IMR-90 (cell line): Measurements from ENCODE around the gene EPB41L4A. TPM values are rescaled to one million over a fixed set of nuclear protein-coding genes. Genes with fewer than 3 reads are reported as not detected.

ENCODE experiments used
- ATAC-seq: fragments of 200-7000 bp; cut with Tn5 transposase; 2 replicates; pipeline ENCODE4 v1.9.1; 2020; ENCODE audit warnings: low read depth, mild to moderate bottlenecking, moderate library complexity
- BruUV-seq: library from RNA; stranded (reverse); fragments of 400-500 nt; replicated peaks from 2 replicates; lab custom pipeline; 2021; lab: Mats Ljungman, UMichigan
- CTCF ChIA-PET: fragments of 300-600 bp; formaldehyde crosslinking; extraction: SDS; loops from one replicate; lab custom pipeline; 2021; ENCODE audit warnings: antibody characterized with exemption; lab: Yijun Ruan, JAX
- POLR2A ChIA-PET: fragments of 300-600 bp; sonication (Branson Sonifier 250); formaldehyde crosslinking; loops from one replicate; lab custom pipeline; 2022; ENCODE audit warnings: antibody characterized with exemption; ENCODE audit not compliant: unreplicated experiment; lab: Charles Lee
- DNase-seq: peaks from one replicate; pipeline ENCODE4 v3.0.0; 2013
- H2AFZ ChIP-seq: replicated peaks from 2 replicates; pipeline ENCODE3; 2013; ENCODE audit warnings: low read length, mild to moderate bottlenecking; ENCODE audit not compliant: poor library complexity
- H2AK5ac ChIP-seq: 2 replicates; pipeline ENCODE4 v1.6.1; 2013; ENCODE audit warnings: low read depth, low read length, inconsistent platforms
- H2AK9ac ChIP-seq: replicated peaks from 2 replicates; pipeline ENCODE3; 2013; ENCODE audit warnings: mild to moderate bottlenecking, low read depth, low read length, moderate library complexity; ENCODE audit not compliant: poor library complexity
- H2BK120ac ChIP-seq: 2 replicates; pipeline ENCODE4 v1.6.1; 2013; ENCODE audit warnings: low read depth, low read length, inconsistent platforms
- H2BK15ac ChIP-seq: 3 replicates; pipeline ENCODE4 v1.6.1; 2013; ENCODE audit warnings: low read depth, low read length, inconsistent platforms
- H2BK20ac ChIP-seq: 2 replicates; pipeline ENCODE4 v1.6.1; 2013; ENCODE audit warnings: low read depth, mild to moderate bottlenecking, inconsistent platforms, low read length, moderate library complexity
- H2BK5ac ChIP-seq: 2 replicates; pipeline ENCODE4 v1.6.1; 2013; ENCODE audit warnings: mild to moderate bottlenecking, low read depth, low read length, inconsistent platforms; ENCODE audit not compliant: poor library complexity, severe bottlenecking
- H3K14ac ChIP-seq: replicated peaks from 2 replicates; pipeline ENCODE4 v1.6.1; 2013; ENCODE audit warnings: low read depth, low read length, inconsistent platforms
- H3K18ac ChIP-seq: 2 replicates; pipeline ENCODE4 v1.6.1; 2013; ENCODE audit warnings: low read depth, low read length, control low read depth
- H3K23ac ChIP-seq: 2 replicates; pipeline ENCODE4 v1.6.1; 2013; ENCODE audit warnings: low read depth, low read length, inconsistent platforms
- H3K27ac ChIP-seq: 2 replicates; pipeline ENCODE4 v1.5.1; 2013; ENCODE audit warnings: mild to moderate bottlenecking, control low read depth, low read length; ENCODE audit not compliant: insufficient read depth
- H3K27me3 ChIP-seq: 2 replicates; pipeline ENCODE4 v1.6.1; 2013; ENCODE audit warnings: low read length; ENCODE audit not compliant: control insufficient read depth, insufficient read depth
- H3K36me3 ChIP-seq: 2 replicates; pipeline ENCODE4 v1.6.1; 2013; ENCODE audit warnings: low read length, mixed read lengths; ENCODE audit not compliant: control insufficient read depth, insufficient read depth
- H3K4ac ChIP-seq: 2 replicates; pipeline ENCODE4 v1.6.1; 2013; ENCODE audit warnings: low read depth, low read length, inconsistent platforms
- H3K4me1 ChIP-seq: 2 replicates; pipeline ENCODE4 v1.6.1; 2013; ENCODE audit warnings: low read length, mixed read lengths; ENCODE audit not compliant: control insufficient read depth, insufficient read depth
- H3K4me2 ChIP-seq: 2 replicates; pipeline ENCODE4 v1.6.1; 2013; ENCODE audit warnings: low read depth, mild to moderate bottlenecking, control low read depth, low read length, moderate library complexity
- H3K4me3 ChIP-seq: 2 replicates; pipeline ENCODE4 v1.5.1; 2013; ENCODE audit warnings: low read depth, mild to moderate bottlenecking, control low read depth, low read length, moderate library complexity; ENCODE audit not compliant: insufficient read depth
- H3K56ac ChIP-seq: 2 replicates; pipeline ENCODE4 v1.6.1; 2013; ENCODE audit warnings: low read length, inconsistent platforms; ENCODE audit not compliant: insufficient read depth; ENCODE audit errors: extremely low read depth
- H3K79me1 ChIP-seq, 2 experiments: 2 replicates each; pipeline ENCODE4 v1.6.1; 2013; ENCODE audit warnings: low read length in 2 of 2, inconsistent platforms in 1 of 2, low read depth in 1 of 2
- H3K9ac ChIP-seq: 2 replicates; pipeline ENCODE4 v1.6.1; 2013; ENCODE audit warnings: low read depth, low read length, control low read depth
- H3K9me1 ChIP-seq: 2 replicates; pipeline ENCODE4 v1.6.1; 2013; ENCODE audit warnings: low read length, inconsistent platforms; ENCODE audit not compliant: insufficient read depth
- H3K9me3 ChIP-seq: 2 replicates; pipeline ENCODE4 v1.6.1; 2013; ENCODE audit warnings: low read length; ENCODE audit not compliant: control insufficient read depth, insufficient read depth
- H4K20me1 ChIP-seq: 2 replicates; pipeline ENCODE4 v1.6.1; 2013; ENCODE audit warnings: low read length, inconsistent platforms; ENCODE audit not compliant: insufficient read depth
- H4K5ac ChIP-seq: 2 replicates; pipeline ENCODE4 v1.6.1; 2013; ENCODE audit warnings: mild to moderate bottlenecking, low read depth, low read length, control low read depth
- H4K8ac ChIP-seq, 2 experiments: 2 replicates each; pipeline ENCODE4 v1.6.1; 2013; ENCODE audit warnings: low read depth in 2 of 2, low read length in 2 of 2, control low read depth in 1 of 2, inconsistent platforms in 1 of 2
- H4K91ac ChIP-seq: 2 replicates; pipeline ENCODE4 v1.6.1; 2013; ENCODE audit warnings: low read depth, low read length, inconsistent platforms; ENCODE audit not compliant: insufficient read depth
- BHLHE40 ChIP-seq: fragments of 150-350 bp; IDR thresholded peaks from 2 replicates; pipeline ENCODE4 v1.6.1; 2016; ENCODE audit warnings: mild to moderate bottlenecking, low read depth, low read length
- CEBPB ChIP-seq: IDR thresholded peaks from 2 replicates; pipeline ENCODE4 v1.6.1; 2012; ENCODE audit warnings: low read depth, low read length, improper control_type of control experiment
- CHD1 ChIP-seq: IDR thresholded peaks from 2 replicates; pipeline ENCODE4 v1.6.1; 2012; ENCODE audit warnings: low read depth, low read length, improper control_type of control experiment
- CTCF ChIP-seq: conservative IDR thresholded peaks from 2 replicates; pipeline ENCODE4 v1.5.1; 2012; ENCODE audit warnings: mild to moderate bottlenecking, low read depth, low read length, improper control_type of control experiment
- ELK1 ChIP-seq: fragments of 150-350 bp; IDR thresholded peaks from 2 replicates; pipeline ENCODE4 v1.6.1; 2016; ENCODE audit warnings: low read depth, mild to moderate bottlenecking, low read length, moderate library complexity, borderline replicate concordance
- FOS ChIP-seq: fragments of 150-350 bp; IDR thresholded peaks from 2 replicates; pipeline ENCODE4 v1.6.1; 2016; ENCODE audit warnings: low read depth, low read length
- MAZ ChIP-seq: IDR thresholded peaks from 2 replicates; pipeline ENCODE4 v1.6.1; 2012; ENCODE audit warnings: low read depth, mild to moderate bottlenecking, low read length, improper control_type of control experiment, moderate library complexity, borderline replicate concordance
- MXI1 ChIP-seq: IDR thresholded peaks from 2 replicates; pipeline ENCODE4 v1.6.1; 2012; ENCODE audit warnings: low read depth, mild to moderate bottlenecking, low read length, moderate library complexity, borderline replicate concordance
- NFE2L2 ChIP-seq: fragments of 150-350 bp; IDR thresholded peaks from 2 replicates; pipeline ENCODE4 v1.6.1; 2016; ENCODE audit warnings: low read depth, mild to moderate bottlenecking, low read length
- POLR2A ChIP-seq: IDR thresholded peaks from 2 replicates; pipeline ENCODE4 v1.6.1; 2012; ENCODE audit warnings: mild to moderate bottlenecking, low read depth, low read length
- RAD21 ChIP-seq: IDR thresholded peaks from 2 replicates; pipeline ENCODE4 v1.6.1; 2012; ENCODE audit warnings: low read length, improper control_type of control experiment
- RCOR1 ChIP-seq: IDR thresholded peaks from 2 replicates; pipeline ENCODE4 v1.6.1; 2012; ENCODE audit warnings: mild to moderate bottlenecking, low read length, improper control_type of control experiment; ENCODE audit not compliant: insufficient replicate concordance
- RFX5 ChIP-seq: IDR thresholded peaks from 2 replicates; pipeline ENCODE4 v1.8.0; 2012; ENCODE audit warnings: low read depth, mild to moderate bottlenecking, low read length, moderate library complexity
- SMC3 ChIP-seq: fragments of 150-350 bp; IDR thresholded peaks from 2 replicates; pipeline ENCODE4 v1.6.1; 2016; ENCODE audit warnings: low read depth, mild to moderate bottlenecking, antibody characterized with exemption, low read length, moderate library complexity
- USF2 ChIP-seq: fragments of 150-350 bp; IDR thresholded peaks from 2 replicates; pipeline ENCODE4 v1.6.1; 2017; ENCODE audit warnings: mild to moderate bottlenecking, antibody characterized with exemption, low read length, low read depth
- WGBS, 2 experiments: methylation state at CpG; one replicate each; pipeline versions ENCODE4 v1.1.5 to v1.1.7; 2013; ENCODE audit warnings: missing lambda C conversion rate in 2 of 2; ENCODE audit not compliant: insufficient read length in 1 of 2; ENCODE audit errors: extremely low coverage in 2 of 2; 5-methylcytosine and 5-hydroxymethylcytosine counted together
- dilution Hi-C: fragments of 300-500 bp; cut with HindIII; formaldehyde crosslinking; loops from one replicate; pipeline ENCODE4 v1.14.3; 2018; ENCODE audit warnings: low sequenced_read_pairs; ENCODE audit not compliant: unreplicated experiment
- in situ Hi-C: fragments of 300-500 bp; cut with MboI; formaldehyde crosslinking; loops from 3 replicates; pipeline ENCODE4 v1.14.3; 2019; ENCODE audit warnings: low sequenced_read_pairs, inconsistent platforms, mixed read lengths
- intact Hi-C: fragments of 100-400 bp; cut with micrococcal nuclease; formaldehyde crosslinking; loops from 2 replicates; pipeline ENCODE4 v1.10.0; 2022
- polyA plus RNA-seq, 3 experiments: library from polyadenylated mRNA; depleted of rRNA; stranded (reverse); fragments of >200 nt; gene quantifications; 2 replicates each; pipeline ENCODE4 v1.2.3, GENCODE V29; 2012; ENCODE audit warnings: low replicate concordance in 1 of 3
- total RNA-seq: library from RNA; depleted of rRNA; stranded (reverse); fragments of >200 nt; gene quantifications from 2 replicates; pipeline ENCODE4 v1.2.3, GENCODE V29; 2012

The EPB41L4A gene
- total and polyA plus RNA-seq, 2 of the 4 experiments (the other 2 are of a cell fraction): under 0.01 to 0.02 TPM

- CTCF ChIA-PET: no interaction called here
- BruUV-seq: no TSS peak
- dilution Hi-C loops: no loop called here
Observed at GRCh38 chr5:112308608-112309007, 110.5 kb downstream of the EPB41L4A start.

More at GRCh38 chr5:112308608-112309007, 110.5 kb downstream of the EPB41L4A start:
- Histone ChIP-seq H2BK20ac (no peak overlapping the region), H3K9me3 (no peaks in the 10 kb centered on the region), H3K9me1 (no peaks in the 10 kb centered on the region), H3K4me2 (no peak overlapping the region), H4K91ac (no peak overlapping the region), H4K5ac (no peak overlapping the region), H3K4ac (no peak overlapping the region), H3K36me3 (no peaks in the 10 kb centered on the region), H2BK5ac (no peak overlapping the region), H2BK15ac (no peak overlapping the region), H3K14ac (no peak overlapping the region), H3K27me3 (no peaks in the 10 kb centered on the region), H2AK9ac (no peak overlapping the region), H4K8ac (no peak overlapping the region), H3K56ac (no peak overlapping the region), H2AFZ (no peak overlapping the region), H3K4me1 (no peaks in the 10 kb centered on the region), H3K79me1 (no peaks in the 10 kb centered on the region), H2AK5ac (no peak overlapping the region), H3K23ac (no peak overlapping the region), H4K20me1 (no peaks in the 10 kb centered on the region), H3K9ac (no peak overlapping the region), H2BK120ac (no peak overlapping the region), H3K18ac (no peak overlapping the region), H3K4me3 (no peak overlapping the region), H3K27ac (no peak overlapping the region)
- intact Hi-C loops (no loop called here), in situ Hi-C loops (no loop called here)
- no CpG with 5 or more reads among the region's 1 CpG for WGBS, 2 experiments
- ATAC-seq (no peak), DNase-seq (no peak)
- TF ChIP-seq SMC3 (no peak), USF2 (no peak), RCOR1 (no peak), BHLHE40 (no peak), CHD1 (no peak), MAZ (no peak), RAD21 (no peak), NFE2L2 (no peak), FOS (no peak), ELK1 (no peak), RFX5 (no peak), POLR2A (no peak), CEBPB (no peak), CTCF (no peak), MXI1 (no peak)
- POLR2A ChIA-PET: no interaction called here
